Lower leg skin (tissue), 3 donors: Measurements from ENCODE around the gene RASSF4.

ENCODE experiments used
- POLR2A ChIP-seq, 2 donors: fragments of 450-650 bp; IDR thresholded peaks; one replicate each; pipeline ENCODE4 v1.6.1; 2016 to 2017; ENCODE audit warnings: antibody characterized with exemption in 2 of 2, mild to moderate bottlenecking in 1 of 2, moderate library complexity in 1 of 2
- TF ChIP-seq, protein P1 (sequence below), 3 donors: fragments of 450-650 bp; IDR thresholded peaks; one replicate each; pipeline ENCODE4 v1.5.1; 2016; ENCODE audit warnings: antibody characterized with exemption in 3 of 3, mild to moderate bottlenecking in 3 of 3, moderate library complexity in 2 of 3

DNA sequence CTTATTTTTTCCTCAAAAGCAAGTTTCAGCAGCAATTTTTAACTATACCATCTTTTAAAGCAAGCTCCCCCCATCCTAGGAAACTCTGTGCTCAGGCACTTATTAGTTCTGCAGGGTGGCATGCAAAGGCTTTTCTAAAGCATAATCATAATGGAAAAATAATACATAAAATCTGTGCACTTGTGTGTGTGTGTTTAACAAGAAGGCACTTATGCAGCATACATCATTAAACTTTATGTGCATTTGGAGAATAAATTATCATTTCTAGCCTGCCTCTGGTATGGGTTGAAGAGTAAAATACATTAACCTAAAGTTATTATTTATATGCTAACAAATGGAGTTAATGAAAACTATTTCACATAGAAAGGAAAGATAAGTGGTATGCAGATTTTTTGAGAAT is 5.6 kb upstream of the RASSF4 start:
- TF ChIP-seq POLR2A (IDR thresholded peaks at IDR 0.05) = no peak
- TF ChIP-seq, protein P1, sequence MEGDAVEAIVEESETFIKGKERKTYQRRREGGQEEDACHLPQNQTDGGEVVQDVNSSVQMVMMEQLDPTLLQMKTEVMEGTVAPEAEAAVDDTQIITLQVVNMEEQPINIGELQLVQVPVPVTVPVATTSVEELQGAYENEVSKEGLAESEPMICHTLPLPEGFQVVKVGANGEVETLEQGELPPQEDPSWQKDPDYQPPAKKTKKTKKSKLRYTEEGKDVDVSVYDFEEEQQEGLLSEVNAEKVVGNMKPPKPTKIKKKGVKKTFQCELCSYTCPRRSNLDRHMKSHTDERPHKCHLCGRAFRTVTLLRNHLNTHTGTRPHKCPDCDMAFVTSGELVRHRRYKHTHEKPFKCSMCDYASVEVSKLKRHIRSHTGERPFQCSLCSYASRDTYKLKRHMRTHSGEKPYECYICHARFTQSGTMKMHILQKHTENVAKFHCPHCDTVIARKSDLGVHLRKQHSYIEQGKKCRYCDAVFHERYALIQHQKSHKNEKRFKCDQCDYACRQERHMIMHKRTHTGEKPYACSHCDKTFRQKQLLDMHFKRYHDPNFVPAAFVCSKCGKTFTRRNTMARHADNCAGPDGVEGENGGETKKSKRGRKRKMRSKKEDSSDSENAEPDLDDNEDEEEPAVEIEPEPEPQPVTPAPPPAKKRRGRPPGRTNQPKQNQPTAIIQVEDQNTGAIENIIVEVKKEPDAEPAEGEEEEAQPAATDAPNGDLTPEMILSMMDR (IDR thresholded peaks at IDR 0.05) = no peak
